Liver (tissue), 9 donors: ENCODE measurements around the gene CLDN6. TPM values are rescaled to one million over a fixed set of nuclear protein-coding genes. Genes with fewer than 3 reads are reported as not detected.

ENCODE experiments used
- DNase-seq: peaks from one replicate; pipeline ENCODE4 v3.0.0-alpha.2; 2017; ENCODE audit warnings: low spot score
- H3K27ac ChIP-seq, 2 donors: one replicate each; pipeline ENCODE4 v1.7.0; 2013; ENCODE audit warnings: inconsistent platforms in 2 of 2, low read length in 2 of 2, control low read depth in 1 of 2, low read depth in 1 of 2, mild to moderate bottlenecking in 1 of 2
- H3K27me3 ChIP-seq, 4 donors: one replicate each; pipeline versions ENCODE4 v1.6.1 to v1.7.0; 2013; ENCODE audit warnings: low read length in 3 of 4, inconsistent platforms in 1 of 4, mild to moderate bottlenecking in 1 of 4, moderate library complexity in 1 of 4; ENCODE audit not compliant: control insufficient read depth in 4 of 4, insufficient read depth in 4 of 4
- H3K36me3 ChIP-seq, 4 donors: one replicate each; pipeline versions ENCODE4 v1.6.1 to v1.7.0; 2013; ENCODE audit warnings: low read length in 3 of 4, mild to moderate bottlenecking in 3 of 4, low read depth in 1 of 4, moderate library complexity in 1 of 4; ENCODE audit not compliant: control insufficient read depth in 4 of 4, insufficient read depth in 3 of 4
- H3K4me1 ChIP-seq, 4 donors: one replicate each; pipeline versions ENCODE4 v1.6.1 to v1.7.0; 2013; ENCODE audit warnings: low read length in 3 of 4, mild to moderate bottlenecking in 3 of 4, moderate library complexity in 1 of 4; ENCODE audit not compliant: control insufficient read depth in 4 of 4, insufficient read depth in 4 of 4
- H3K4me3 ChIP-seq, 3 donors: one replicate each; pipeline versions ENCODE4 v1.6.1 to v1.7.0; 2013; ENCODE audit warnings: low read length in 3 of 3, control low read depth in 1 of 3, low read depth in 1 of 3, mild to moderate bottlenecking in 1 of 3
- H3K9ac ChIP-seq, 2 donors: one replicate each; pipeline ENCODE4 v1.7.0; 2013; ENCODE audit warnings: low read length in 2 of 2, mild to moderate bottlenecking in 2 of 2, moderate library complexity in 2 of 2, control low read depth in 1 of 2, low read depth in 1 of 2
- H3K9me3 ChIP-seq, 4 donors: one replicate each; pipeline versions ENCODE4 v1.6.1 to v1.7.0; 2013; ENCODE audit warnings: low read length in 3 of 4; ENCODE audit not compliant: control insufficient read depth in 4 of 4
- ATF3 ChIP-seq: IDR thresholded peaks from 2 replicates; pipeline ENCODE4 v1.6.1; 2016; ENCODE audit warnings: antibody characterized with exemption
- CTCF ChIP-seq: fragments of 150-350 bp; IDR thresholded peaks from 2 replicates; pipeline ENCODE4 v1.5.1; 2017; ENCODE audit warnings: improper control_type of control experiment, low read depth, low read length; ENCODE audit not compliant: missing input control
- EGR1 ChIP-seq, 2 donors: IDR thresholded peaks; 2 replicates each; pipeline ENCODE4 v1.6.1; 2016 to 2018; ENCODE audit warnings: antibody characterized with exemption in 2 of 2, low read depth in 2 of 2
- FOXA1 ChIP-seq: IDR thresholded peaks from 2 replicates; pipeline ENCODE4 v1.6.1; 2016; ENCODE audit warnings: antibody characterized with exemption
- FOXA2 ChIP-seq: IDR thresholded peaks from 2 replicates; pipeline ENCODE4 v1.6.1; 2016; ENCODE audit warnings: antibody characterized with exemption
- GABPA ChIP-seq, 2 donors: IDR thresholded peaks in 1 of 2; conservative IDR thresholded peaks in 1 of 2; 2 replicates each; pipeline ENCODE4 v1.6.1; 2016; ENCODE audit warnings: antibody characterized with exemption in 2 of 2, mild to moderate bottlenecking in 1 of 2, moderate library complexity in 1 of 2
- HNF4A ChIP-seq, 2 donors: conservative IDR thresholded peaks; 2 replicates each; pipeline ENCODE4 v1.6.1; 2016; ENCODE audit warnings: antibody characterized with exemption in 2 of 2, mild to moderate bottlenecking in 2 of 2
- HNF4G ChIP-seq: IDR thresholded peaks from 2 replicates; pipeline ENCODE4 v1.6.1; 2016; ENCODE audit warnings: antibody characterized with exemption
- JUND ChIP-seq, 2 donors: IDR thresholded peaks; 2 replicates each; pipeline ENCODE4 v1.6.1; 2016; ENCODE audit warnings: antibody characterized with exemption in 2 of 2
- MAX ChIP-seq: IDR thresholded peaks from 2 replicates; pipeline ENCODE4 v1.6.1; 2016; ENCODE audit warnings: antibody characterized with exemption
- NR2F2 ChIP-seq: IDR thresholded peaks from 2 replicates; pipeline ENCODE4 v1.6.1; 2016; ENCODE audit warnings: antibody characterized with exemption
- RAD21 ChIP-seq, 2 donors: IDR thresholded peaks; 2 replicates each; pipeline ENCODE4 v1.6.1; 2016; ENCODE audit warnings: antibody characterized with exemption in 2 of 2, mild to moderate bottlenecking in 2 of 2
- REST ChIP-seq: IDR thresholded peaks from 2 replicates; pipeline ENCODE4 v1.6.1; 2016; ENCODE audit warnings: antibody characterized with exemption, mild to moderate bottlenecking
- RXRA ChIP-seq, 2 donors: IDR thresholded peaks; 2 replicates each; pipeline ENCODE4 v1.6.1; 2017 to 2018; ENCODE audit warnings: antibody characterized with exemption in 2 of 2, mild to moderate bottlenecking in 1 of 2
- SP1 ChIP-seq: IDR thresholded peaks from 2 replicates; pipeline ENCODE4 v1.6.1; 2018; ENCODE audit warnings: antibody characterized with exemption, mild to moderate bottlenecking
- TAF1 ChIP-seq: conservative IDR thresholded peaks from 2 replicates; pipeline ENCODE4 v1.6.1; 2016; ENCODE audit warnings: antibody characterized with exemption, mild to moderate bottlenecking
- YY1 ChIP-seq: IDR thresholded peaks from 2 replicates; pipeline ENCODE4 v1.6.1; 2016; ENCODE audit warnings: antibody characterized with exemption, mild to moderate bottlenecking
- ZBTB33 ChIP-seq: IDR thresholded peaks from 2 replicates; pipeline ENCODE4 v1.6.1; 2016; ENCODE audit warnings: antibody characterized with exemption
- WGBS: extraction: QIAGEN DNeasy Blood & Tissue Kit; methylation state at CpG from one replicate; pipeline ENCODE4 v1.1.7; 2013; 5-methylcytosine and 5-hydroxymethylcytosine counted together
- polyA plus RNA-seq, 2 donors: library from polyadenylated mRNA; stranded (reverse) in 1 of 2; unstranded in 1 of 2; fragments of 200-250 nt in 1 of 2; fragments of >200 nt in 1 of 2; fragmentation: Nextera tagmentation in 1 of 2; extraction: Ambion mirVana in 1 of 2; gene quantifications; one replicate each; pipeline versions ENCODE4 v1.2.1 to v1.2.3, GENCODE V29; 2013 to 2015
- total RNA-seq, 2 donors: library from RNA; depleted of rRNA; stranded (reverse); fragments of >200 nt; gene quantifications; one replicate each; pipeline ENCODE4 v1.2.3, GENCODE V29; 2014
- donor health status: healthy.
- donor health status: healthy.
- donor health status: healthy.
- donor health status: healthy.
- donor health status: healthy.

CLDN6 gene
- total and polyA plus RNA-seq, 4 donors = 0.75 TPM; not detected in 3

GRCh38 chr16:2971134-2971984 lies 46.6 kb downstream of the CLDN6 start:
- peaks cover 3 to 30% (median 21%) of the 10 kb centered on the region in 4 donors for H3K4me1 ChIP-seq
- H3K4me3 ChIP-seq = no peak overlapping the region
- WGBS = 96% methylated on average over 35 of the region's 35 CpGs
- H3K36me3 ChIP-seq = no peaks in the 10 kb centered on the region
- no peak overlapping the region for H3K27ac ChIP-seq
- no peak overlapping the region for H3K9ac ChIP-seq
- no peak for TF ChIP-seq RAD21 (IDR thresholded peaks at IDR 0.05)
- no peak for TF ChIP-seq TAF1
- no peak for TF ChIP-seq REST
- TF ChIP-seq NR2F2 = no peak
- no peak for TF ChIP-seq MAX
- TF ChIP-seq RXRA (IDR thresholded peaks at IDR 0.05) = no peak
- no peak for TF ChIP-seq ATF3
- no peak for TF ChIP-seq HNF4G
- TF ChIP-seq EGR1 (IDR thresholded peaks at IDR 0.05; ENCODE audit: low read depth in 2 of 2) = no peak
- TF ChIP-seq GABPA (IDR thresholded peaks at IDR 0.05 in 1 of 2, conservative IDR thresholded peaks at IDR 0.05 in 1 of 2) = no peak
- no peak for TF ChIP-seq JUND (IDR thresholded peaks at IDR 0.05)
- no peak for TF ChIP-seq YY1
- TF ChIP-seq FOXA2 = no peak
- TF ChIP-seq SP1 = no peak
- no peak for TF ChIP-seq ZBTB33
- no peak for TF ChIP-seq FOXA1
- no peak for TF ChIP-seq HNF4A (conservative IDR thresholded peaks at IDR 0.05)
- TF ChIP-seq CTCF = no peak
- peaks cover 0 to 6% (median 2%) of the 10 kb centered on the region in 4 donors for H3K27me3 ChIP-seq
- H3K9me3 ChIP-seq = no peaks in the 10 kb centered on the region
- DNase-seq = no peak
